Esophagus (tissue), 2 donors: ENCODE data around the gene PRDM15. TPM values are rescaled to one million over a fixed set of nuclear protein-coding genes. Genes with fewer than 3 reads are reported as not detected.

Experiments used
- H3K27ac ChIP-seq, 2 donors: one replicate each; pipeline ENCODE4 v1.5.1; 2013; ENCODE audit warnings: low read depth in 2 of 2, mild to moderate bottlenecking in 2 of 2, inconsistent platforms in 1 of 2, low read length in 1 of 2, moderate library complexity in 1 of 2
- H3K27me3 ChIP-seq, 2 donors: one replicate each; pipeline ENCODE4 v1.6.1; 2013; ENCODE audit warnings: low read length in 2 of 2, control low read depth in 1 of 2, mild to moderate bottlenecking in 1 of 2; ENCODE audit not compliant: insufficient read depth in 2 of 2, control insufficient read depth in 1 of 2
- H3K36me3 ChIP-seq, 2 donors: one replicate each; pipeline ENCODE4 v1.6.1; 2013; ENCODE audit warnings: low read length in 1 of 2; ENCODE audit not compliant: control insufficient read depth in 2 of 2, insufficient read depth in 2 of 2
- H3K4me1 ChIP-seq, 2 donors: one replicate each; pipeline ENCODE4 v1.6.1; 2013; ENCODE audit warnings: low read length in 1 of 2; ENCODE audit not compliant: control insufficient read depth in 2 of 2, insufficient read depth in 2 of 2
- H3K4me3 ChIP-seq, 2 donors: one replicate each; pipeline ENCODE4 v1.5.1; 2013; ENCODE audit warnings: low read length in 2 of 2, mild to moderate bottlenecking in 2 of 2, low read depth in 1 of 2, moderate library complexity in 1 of 2
- H3K9me3 ChIP-seq, 2 donors: one replicate each; pipeline ENCODE4 v1.6.1; 2013; ENCODE audit warnings: mild to moderate bottlenecking in 2 of 2, low read depth in 1 of 2, low read length in 1 of 2, moderate library complexity in 1 of 2; ENCODE audit not compliant: control insufficient read depth in 2 of 2, insufficient read depth in 1 of 2
- WGBS, 2 donors: extraction: QIAGEN DNeasy Blood & Tissue Kit; methylation state at CpG; one replicate each; pipeline ENCODE4 v1.1.7; 2013; 5-methylcytosine and 5-hydroxymethylcytosine counted together
- polyA plus RNA-seq, 2 donors: library from polyadenylated mRNA; stranded (reverse); fragments of 200-250 nt; gene quantifications; one replicate each; pipeline ENCODE4 v1.2.3, GENCODE V29; 2013
- donor health status: healthy with polysubstance abuse.
- donor health status: Bipolar disorder and iron deficiency.

The PRDM15 gene
- polyA plus RNA-seq, 2 donors: 2.2 to 4.4 TPM

DNA sequence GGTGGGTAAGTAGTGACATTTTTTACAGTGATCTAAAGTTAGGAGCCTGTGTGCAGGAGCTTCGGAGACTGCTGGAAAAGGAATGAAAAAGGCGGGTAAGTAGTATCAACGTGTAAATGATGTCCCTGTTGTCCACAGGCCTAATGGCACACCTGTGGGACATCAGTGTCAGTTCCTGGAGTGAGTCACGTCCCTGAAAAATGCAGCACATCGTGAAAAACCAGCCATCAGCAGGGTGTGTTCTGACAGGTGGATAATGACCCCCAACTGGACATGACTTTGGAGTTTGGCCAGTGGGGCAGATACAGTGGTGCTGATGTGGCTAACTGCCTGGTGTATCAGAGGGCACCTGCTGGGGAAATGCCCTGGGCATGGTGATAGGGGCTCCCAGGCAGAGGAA lies 12.0 kb upstream of the PRDM15 start:
- Histone ChIP-seq H3K9me3 (no peaks in the 10 kb centered on the region), H3K4me3 (no peak overlapping the region), H3K4me1 (peaks cover 0 to 3% of the 10 kb centered on the region in 2 donors), H3K27ac (no peak overlapping the region), H3K36me3 (peaks cover 4 to 22% of the 10 kb centered on the region in 2 donors), H3K27me3 (no peaks in the 10 kb centered on the region)
- WGBS, 2 donors: 74 to 90% methylated on average over 5 of the region's 5 CpGs

DNA sequence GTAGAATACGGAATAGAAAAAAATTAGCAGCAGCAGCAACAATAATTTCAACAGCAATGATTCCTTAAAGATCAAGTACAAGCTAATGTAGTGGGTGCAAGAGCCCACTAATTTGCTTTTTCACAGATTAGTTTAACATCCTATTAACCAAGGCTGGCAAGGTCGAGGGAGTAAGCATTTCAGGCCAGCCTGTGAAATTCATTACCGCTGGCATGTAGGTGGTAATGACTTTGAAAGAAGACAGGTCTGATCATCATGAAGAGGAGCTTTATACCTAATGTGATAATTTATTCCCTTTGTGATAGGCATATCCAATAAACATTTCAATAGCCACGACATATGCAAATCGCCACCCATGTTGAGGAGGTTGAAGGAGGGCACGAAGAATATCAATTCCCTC lies 11.2 kb upstream of the PRDM15 start:
- H3K36me3 ChIP-seq: peaks cover 4 to 19% of the 10 kb centered on the region in 2 donors
- no peaks in the 10 kb centered on the region for H3K9me3 ChIP-seq
- H3K27ac ChIP-seq: no peak overlapping the region
- H3K4me3 ChIP-seq: no peak overlapping the region
- H3K4me1 ChIP-seq: peaks cover 0 to 3% of the 10 kb centered on the region in 2 donors
- no peaks in the 10 kb centered on the region for H3K27me3 ChIP-seq
- 71 to 81% methylated on average over 6 of the region's 6 CpGs for WGBS, 2 donors

DNA sequence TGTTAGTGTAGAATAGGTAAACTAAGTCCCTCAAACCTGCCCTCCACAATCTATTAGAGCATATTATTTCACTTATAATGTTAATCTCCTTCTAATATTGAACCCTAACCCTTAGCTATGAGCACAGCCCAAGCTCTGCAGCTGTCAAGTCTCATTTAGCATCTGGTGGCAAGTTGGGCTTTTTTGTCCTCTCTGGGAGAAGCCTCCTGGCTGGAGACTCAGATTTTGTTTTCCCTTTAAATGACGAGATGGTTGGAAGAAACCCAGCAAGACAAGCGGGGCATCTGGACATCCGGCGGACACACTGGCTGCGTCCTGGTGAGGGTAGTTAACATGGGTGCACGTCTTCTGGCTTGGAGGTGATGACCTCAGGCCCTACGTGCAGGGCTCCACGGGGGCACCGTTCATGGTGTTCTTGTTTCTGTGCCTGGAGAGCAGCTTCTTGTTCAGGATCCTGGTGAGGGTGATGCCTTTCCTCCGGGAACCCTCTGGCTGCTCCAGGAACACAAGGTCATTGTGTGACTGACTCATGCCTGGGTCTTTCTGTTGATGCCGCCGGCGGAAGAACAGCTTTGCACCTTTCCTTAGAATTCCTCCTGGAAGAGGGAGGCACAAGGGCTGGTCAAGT lies 9.7 kb upstream of the PRDM15 start:
- H3K9me3 ChIP-seq: no peaks in the 10 kb centered on the region
- peaks cover 0 to 12% of the 10 kb centered on the region in 2 donors for H3K36me3 ChIP-seq
- WGBS, 2 donors: 86 to 88% methylated on average over 13 of the region's 13 CpGs
- H3K27me3 ChIP-seq: no peaks in the 10 kb centered on the region
- H3K4me3 ChIP-seq: no peak overlapping the region
- peaks cover 0 to 3% of the 10 kb centered on the region in 2 donors for H3K4me1 ChIP-seq
- no peak overlapping the region for H3K27ac ChIP-seq

DNA sequence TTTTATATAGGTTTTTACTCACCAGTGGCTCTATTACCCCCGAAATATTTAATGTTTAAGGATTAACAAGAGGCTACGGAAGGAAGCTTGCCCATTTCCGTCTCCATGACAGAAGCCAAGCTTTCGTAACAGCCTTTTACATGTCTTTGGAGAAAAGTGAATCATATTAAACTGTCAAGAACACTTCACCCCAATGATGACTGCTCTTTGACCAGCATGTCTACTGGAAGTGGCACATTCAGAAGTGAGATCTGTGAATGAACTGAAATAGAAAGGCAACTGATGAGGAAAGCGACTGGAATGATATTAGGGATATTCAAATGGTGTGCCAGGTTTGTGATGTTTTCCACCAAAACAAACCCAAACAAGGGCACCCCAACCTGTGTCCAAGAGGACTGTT lies 8.5 kb upstream of the PRDM15 start:
- 89 to 92% methylated on average over 5 of the region's 5 CpGs for WGBS, 2 donors
- Histone ChIP-seq H3K4me1 (peaks cover 0 to 3% of the 10 kb centered on the region in 2 donors), H3K27ac (no peak overlapping the region), H3K4me3 (no peak overlapping the region), H3K9me3 (no peaks in the 10 kb centered on the region), H3K36me3 (peaks cover 0 to 10% of the 10 kb centered on the region in 2 donors), H3K27me3 (no peaks in the 10 kb centered on the region)

DNA sequence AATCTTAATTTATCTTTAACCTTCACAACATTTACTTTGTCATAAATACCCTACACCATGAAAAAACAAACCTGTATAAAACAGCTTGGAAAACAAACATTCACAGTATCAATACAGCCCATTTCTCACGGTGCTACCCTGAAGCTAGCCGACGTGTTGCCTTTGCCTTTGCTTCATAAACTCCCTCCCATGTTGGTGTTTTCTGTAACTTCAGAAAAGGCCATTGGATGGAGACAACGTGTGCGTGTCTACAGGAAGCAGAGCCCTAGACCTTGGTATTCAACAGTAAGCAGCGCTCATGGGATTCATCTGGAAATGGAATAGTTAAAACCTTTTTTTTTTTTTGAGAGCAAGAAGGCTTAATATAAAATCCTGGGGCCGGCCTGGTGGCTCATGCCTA lies 7.2 kb upstream of the PRDM15 start:
- peaks cover 0 to 2% of the 10 kb centered on the region in 2 donors for H3K4me1 ChIP-seq
- no peaks in the 10 kb centered on the region for H3K27me3 ChIP-seq
- 71 to 85% methylated on average over 7 of the region's 7 CpGs for WGBS, 2 donors
- no peak overlapping the region for H3K27ac ChIP-seq
- H3K36me3 ChIP-seq: peaks cover 0 to 4% of the 10 kb centered on the region in 2 donors
- H3K4me3 ChIP-seq: no peak overlapping the region
- H3K9me3 ChIP-seq: no peaks in the 10 kb centered on the region

DNA sequence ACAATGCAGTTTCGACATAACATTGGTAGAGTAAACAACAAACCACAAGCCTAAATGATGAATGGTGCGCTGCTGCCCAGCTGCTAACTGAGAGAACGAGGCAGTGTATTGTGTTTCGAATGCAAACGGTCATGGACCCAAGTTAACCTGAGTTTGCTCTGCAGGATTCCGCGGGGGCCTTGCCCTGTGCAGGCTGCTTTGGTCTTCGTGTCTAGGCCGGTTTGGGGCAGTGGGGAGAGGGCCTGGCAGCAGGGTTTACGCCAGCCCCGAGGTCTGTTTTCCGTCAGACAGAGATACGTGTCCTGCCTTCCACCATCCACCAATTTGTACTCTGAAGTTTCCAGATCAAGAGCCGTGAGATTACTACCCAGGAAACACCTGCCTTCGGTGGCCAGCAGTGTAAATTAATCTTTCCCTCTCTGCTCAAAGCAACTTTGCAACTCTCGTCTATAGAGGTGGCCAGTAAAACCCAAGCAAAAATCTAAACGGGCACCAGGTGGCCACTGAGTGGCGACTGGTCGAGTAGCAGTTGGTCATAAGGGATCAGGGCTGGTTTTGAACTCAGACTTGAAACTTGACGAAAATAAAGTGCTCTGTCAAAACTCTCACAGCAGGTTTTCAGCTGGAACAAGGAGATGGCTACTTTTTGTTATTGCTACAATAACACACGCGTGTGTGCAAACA lies 6.3 kb upstream of the PRDM15 start:
- Histone ChIP-seq H3K36me3 (peaks cover 0 to 4% of the 10 kb centered on the region in 2 donors), H3K27ac (no peak overlapping the region), H3K27me3 (no peaks in the 10 kb centered on the region), H3K4me1 (no peaks in the 10 kb centered on the region), H3K4me3 (no peak overlapping the region), H3K9me3 (no peaks in the 10 kb centered on the region)
- WGBS, 2 donors: 55 to 64% methylated on average over 22 of the region's 22 CpGs

DNA sequence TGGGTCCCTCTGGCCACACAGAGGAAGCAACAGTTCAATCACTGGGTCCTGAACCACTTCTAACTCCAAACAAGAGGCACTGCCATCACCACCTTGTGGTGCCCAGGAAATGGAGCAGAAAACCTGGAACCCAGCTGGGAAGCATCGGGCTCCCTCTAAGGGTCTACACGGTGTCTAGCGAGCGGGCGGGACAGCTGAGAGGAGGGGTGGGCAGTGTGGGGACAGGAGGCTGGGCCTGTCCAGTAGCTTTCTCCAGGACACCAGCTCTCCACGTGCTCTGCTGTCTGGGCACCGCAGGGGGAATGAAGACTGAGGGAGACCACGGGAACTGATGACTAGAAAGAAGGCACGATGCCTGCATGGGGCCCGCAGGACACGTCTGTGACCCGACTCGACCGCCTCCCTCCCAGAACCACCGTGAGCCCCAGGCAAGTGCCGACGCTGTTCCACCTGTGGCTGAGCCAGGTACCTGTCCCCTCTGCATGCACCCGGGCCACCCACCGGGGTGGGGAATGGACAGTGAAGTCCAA lies 5.4 kb upstream of the PRDM15 start:
- Histone ChIP-seq H3K9me3 (no peaks in the 10 kb centered on the region), H3K4me1 (no peaks in the 10 kb centered on the region), H3K36me3 (peaks cover 0 to 4% of the 10 kb centered on the region in 2 donors), H3K27me3 (no peaks in the 10 kb centered on the region), H3K27ac (no peak overlapping the region), H3K4me3 (no peak overlapping the region)
- 82 to 87% methylated on average over 19 of the region's 19 CpGs for WGBS, 2 donors

DNA sequence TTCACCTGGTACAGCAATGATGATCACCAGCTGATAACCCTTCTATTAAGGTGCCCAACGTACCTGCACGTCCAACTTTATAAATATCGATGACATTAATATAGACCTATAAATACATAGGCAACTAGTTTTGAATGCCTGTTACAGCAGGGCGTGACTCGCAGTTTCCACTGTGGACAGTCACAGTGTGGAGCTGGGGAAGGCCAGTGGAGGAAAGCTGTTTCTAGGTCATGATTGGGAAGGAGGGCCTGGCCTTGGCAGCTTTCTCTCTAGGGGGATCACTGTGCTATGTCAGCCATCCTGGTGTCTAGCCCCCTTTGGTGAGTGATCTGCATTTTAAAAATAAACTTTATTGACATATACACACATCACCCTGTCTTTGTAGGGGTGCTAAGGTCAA lies 4.4 kb upstream of the PRDM15 start:
- H3K4me3 ChIP-seq: no peak overlapping the region
- no peaks in the 10 kb centered on the region for H3K9me3 ChIP-seq
- H3K4me1 ChIP-seq: no peaks in the 10 kb centered on the region
- no peaks in the 10 kb centered on the region for H3K27me3 ChIP-seq
- WGBS, 2 donors: 91% methylated on average over 5 of the region's 5 CpGs
- H3K36me3 ChIP-seq: no peaks in the 10 kb centered on the region
- H3K27ac ChIP-seq: no peak overlapping the region

DNA sequence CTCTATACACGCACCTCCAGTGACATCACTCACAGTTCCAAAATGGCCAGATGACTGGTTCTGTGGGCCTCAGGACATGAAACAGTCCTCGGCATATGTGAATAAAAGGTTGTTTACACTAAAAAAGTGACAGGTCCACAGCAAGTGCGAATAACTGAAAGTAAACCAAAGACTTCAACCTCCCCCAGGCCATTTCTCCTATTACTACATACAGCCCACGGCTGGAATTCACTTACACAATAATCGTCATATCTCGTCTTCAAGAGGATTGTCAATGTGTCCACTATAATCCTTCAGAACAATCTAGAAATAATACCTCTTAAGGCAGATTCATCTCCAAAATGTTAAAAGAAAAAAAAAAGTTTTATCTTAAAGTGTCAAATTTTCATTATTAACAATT lies 1.9 kb upstream of the PRDM15 start:
- no peak overlapping the region for H3K4me3 ChIP-seq
- peaks cover 0 to 3% of the 10 kb centered on the region in 2 donors for H3K4me1 ChIP-seq
- H3K27me3 ChIP-seq: no peaks in the 10 kb centered on the region
- H3K27ac ChIP-seq: no peak overlapping the region
- WGBS, 2 donors: 91 to 92% methylated on average over 6 of the region's 6 CpGs
- H3K9me3 ChIP-seq: no peaks in the 10 kb centered on the region
- H3K36me3 ChIP-seq: peaks cover 0 to 7% of the 10 kb centered on the region in 2 donors
